SK-MEL-5 (cell line): ENCODE data around the gene BRPF3. TPM values are rescaled to one million over a fixed set of nuclear protein-coding genes. Genes with fewer than 3 reads are reported as not detected.

Source experiments
- DNase-seq: peaks from one replicate; pipeline ENCODE4 v3.0.0-alpha.2; 2016; ENCODE audit warnings: low read depth, low spot score
- in situ Hi-C: cut with HindIII; loops from 2 replicates; pipeline ENCODE4 v1.10.0; 2016; ENCODE audit warnings: low sequenced_read_pairs, high pct_unique_total_duplicates, low pct_unique_long_range_greater_than_20kb
- total RNA-seq: library from RNA; depleted of rRNA; stranded (reverse); fragments of >200 nt; shearing (Covaris generic); gene quantifications from 2 replicates; pipeline ENCODE4 v1.2.3, GENCODE V29; 2014

BRPF3 gene
- total RNA-seq, 1 experiment from 2014 or later = 5.3 TPM

DNA sequence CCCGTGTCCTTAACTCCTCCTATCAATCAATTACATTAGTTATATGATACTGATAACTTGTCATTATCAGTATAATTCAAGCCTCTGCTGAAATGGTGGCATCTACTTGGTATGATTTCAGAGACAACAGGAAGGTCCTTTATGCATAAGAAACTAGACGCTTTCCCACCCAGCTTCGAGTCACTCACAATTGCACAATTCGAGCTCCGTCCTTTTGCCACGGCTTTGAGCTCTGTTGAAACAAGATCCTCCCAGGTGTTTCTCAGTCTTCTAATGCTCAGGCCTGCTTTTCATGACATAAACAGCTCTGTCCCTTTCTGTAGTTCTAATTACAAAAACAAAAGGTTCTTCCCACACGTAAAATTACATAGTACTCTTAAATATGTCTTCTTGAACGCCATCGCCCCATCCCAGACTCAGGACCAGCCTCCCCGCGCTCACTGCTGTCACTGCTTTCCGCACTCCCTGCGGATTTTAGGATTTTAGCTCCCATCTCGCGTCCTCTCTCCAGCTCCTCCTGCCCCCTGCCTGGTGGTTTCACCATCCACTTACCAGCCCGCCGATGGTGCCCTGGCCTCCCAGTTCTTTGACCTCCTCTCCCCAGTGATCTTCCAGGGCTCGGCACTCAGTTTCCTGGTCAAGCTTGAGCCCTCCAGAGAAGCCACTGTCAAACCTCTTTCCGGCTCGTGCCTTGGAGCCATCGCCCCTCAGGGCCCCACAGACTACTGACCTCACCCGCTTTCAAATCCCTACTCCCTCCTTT, 50.1 kb downstream of the BRPF3 start:
- DNase-seq = no peak
- in situ Hi-C loops = no loop called here

DNA sequence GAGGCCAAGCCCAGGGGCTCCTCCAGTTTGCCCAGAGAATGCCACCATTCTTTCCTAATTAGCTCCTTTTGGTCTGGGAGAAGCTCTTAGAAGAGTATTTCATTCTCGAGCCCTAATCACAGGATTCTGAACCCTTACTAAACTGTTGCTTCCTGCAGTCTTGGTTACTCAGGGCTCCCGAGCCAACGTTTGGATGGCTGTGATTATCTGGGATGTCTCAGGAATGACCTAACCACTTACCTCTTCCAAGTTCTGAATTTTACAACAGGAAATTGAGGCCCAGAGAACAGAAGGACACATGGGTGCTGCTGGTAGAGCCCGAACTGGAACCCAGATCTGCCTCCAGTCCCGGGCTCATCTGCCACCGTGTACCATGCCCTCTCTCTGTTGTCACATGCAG, 51.1 kb downstream of the BRPF3 start:
- in situ Hi-C loops = no loop called here
- DNase-seq = no peak

DNA sequence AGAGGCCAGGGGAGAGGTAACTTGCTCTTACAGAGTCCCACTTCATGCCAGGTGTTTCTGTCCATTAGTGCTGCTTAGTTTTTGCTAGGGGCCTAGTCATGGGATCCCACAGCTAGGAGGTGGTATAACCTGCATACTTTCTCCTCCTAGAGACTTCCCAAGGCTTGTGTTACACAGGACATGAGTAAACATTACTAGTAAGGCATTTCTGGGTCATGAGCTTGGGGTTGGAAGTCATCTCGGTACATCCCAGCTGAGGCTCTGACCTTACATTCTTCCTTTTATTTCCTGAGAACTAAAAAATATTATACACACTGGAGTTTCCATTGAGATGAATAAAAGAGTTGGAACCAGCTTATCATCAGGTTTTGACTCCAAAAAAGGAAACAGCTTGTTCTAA, 52.4 kb downstream of the BRPF3 start:
- no peak for DNase-seq
- in situ Hi-C loops = no loop called here

DNA sequence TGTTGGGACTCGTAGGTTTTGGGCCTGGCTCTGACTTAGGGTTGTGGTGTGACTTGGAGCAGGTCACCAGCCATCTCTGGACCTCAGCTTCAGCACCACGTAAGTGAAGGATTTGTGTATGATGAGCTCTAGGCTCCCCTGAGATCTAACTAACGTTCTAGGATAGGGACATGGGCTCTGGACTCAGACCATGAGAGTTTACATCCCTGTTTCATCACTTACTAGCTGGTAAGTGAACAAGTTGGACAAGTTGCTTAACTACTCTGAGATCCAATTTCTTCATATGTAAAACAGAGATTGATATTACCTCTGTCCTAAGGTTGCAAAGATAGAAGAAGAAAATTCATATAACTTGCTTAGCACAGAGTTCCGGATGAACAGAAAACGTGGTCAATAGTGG, 53.0 kb downstream of the BRPF3 start:
- DNase-seq = no peak
- in situ Hi-C loops = no loop called here

DNA sequence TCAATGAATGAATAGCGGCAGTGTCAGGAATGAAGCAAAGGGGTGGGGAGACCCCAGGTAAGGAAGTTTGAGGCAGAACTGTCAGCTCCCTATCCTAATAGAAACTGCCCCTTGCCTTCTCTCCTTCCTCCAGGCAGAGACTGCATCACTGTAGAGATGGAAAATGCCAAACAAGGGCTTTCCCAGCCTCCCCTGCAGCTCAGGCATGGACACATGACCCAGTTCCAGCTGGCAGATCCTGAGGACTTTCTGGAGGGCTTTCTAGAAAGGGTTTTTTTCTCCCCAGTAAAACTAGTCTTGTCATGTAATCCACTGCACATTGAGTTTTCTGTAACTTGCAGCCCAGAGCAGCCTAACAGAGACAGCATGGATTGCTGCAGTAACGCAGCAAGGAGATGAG, 55.5 kb downstream of the BRPF3 start:
- in situ Hi-C loops = no loop called here

DNA sequence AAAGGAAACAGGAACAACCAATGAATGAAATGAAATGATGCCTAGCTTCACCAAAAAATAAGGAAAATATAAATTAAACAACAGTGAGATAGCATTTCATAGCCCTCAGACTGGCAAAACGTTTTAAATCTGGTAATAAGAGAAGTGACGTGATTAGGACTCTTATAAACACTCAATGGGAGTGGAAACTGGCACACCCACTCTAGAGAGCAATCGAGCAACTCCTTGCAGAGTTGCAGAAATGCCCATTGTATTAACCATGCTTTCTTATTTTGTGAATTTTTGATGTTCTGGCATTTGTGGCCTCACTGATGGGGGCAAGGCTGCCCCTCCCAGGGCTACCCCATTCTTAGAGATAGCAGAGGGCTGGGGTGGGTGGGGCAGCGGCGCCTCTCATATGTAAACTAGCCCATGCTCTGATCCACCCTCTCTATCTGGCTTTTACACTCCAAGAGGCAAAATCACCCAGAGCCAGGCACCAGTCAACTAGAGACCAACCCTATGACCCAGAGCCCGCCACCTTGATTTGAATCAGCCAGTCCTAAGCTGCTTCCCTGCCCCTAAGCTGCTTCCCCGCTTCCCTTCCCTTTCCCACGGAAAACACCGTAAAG, 67.0 kb downstream of the BRPF3 start:
- in situ Hi-C loops = no loop called here
- DNase-seq = no peak

More for the DNA sequence above, 55.5 kb downstream of the BRPF3 start:
- no peak for DNase-seq

DNA sequence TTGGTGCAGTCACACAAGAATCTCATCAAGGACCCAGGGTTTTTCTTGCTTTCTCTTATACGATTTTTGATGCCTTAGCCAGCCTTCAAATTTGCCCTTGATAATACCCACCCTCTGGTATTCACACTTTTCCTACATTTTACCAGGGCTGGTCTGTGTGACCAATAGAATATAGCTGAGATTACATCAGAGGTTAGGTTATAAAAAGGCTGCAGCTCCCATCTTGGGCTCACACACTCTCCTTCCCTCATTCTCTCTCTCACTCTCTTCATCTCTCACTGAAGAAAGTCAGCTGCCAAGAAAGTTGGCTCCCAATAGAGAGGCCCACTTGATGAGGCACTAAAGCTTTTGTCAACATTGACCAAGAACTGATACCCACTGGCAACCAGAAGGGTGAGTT, 69.2 kb downstream of the BRPF3 start:
- in situ Hi-C loops = no loop called here
- no peak for DNase-seq

DNA sequence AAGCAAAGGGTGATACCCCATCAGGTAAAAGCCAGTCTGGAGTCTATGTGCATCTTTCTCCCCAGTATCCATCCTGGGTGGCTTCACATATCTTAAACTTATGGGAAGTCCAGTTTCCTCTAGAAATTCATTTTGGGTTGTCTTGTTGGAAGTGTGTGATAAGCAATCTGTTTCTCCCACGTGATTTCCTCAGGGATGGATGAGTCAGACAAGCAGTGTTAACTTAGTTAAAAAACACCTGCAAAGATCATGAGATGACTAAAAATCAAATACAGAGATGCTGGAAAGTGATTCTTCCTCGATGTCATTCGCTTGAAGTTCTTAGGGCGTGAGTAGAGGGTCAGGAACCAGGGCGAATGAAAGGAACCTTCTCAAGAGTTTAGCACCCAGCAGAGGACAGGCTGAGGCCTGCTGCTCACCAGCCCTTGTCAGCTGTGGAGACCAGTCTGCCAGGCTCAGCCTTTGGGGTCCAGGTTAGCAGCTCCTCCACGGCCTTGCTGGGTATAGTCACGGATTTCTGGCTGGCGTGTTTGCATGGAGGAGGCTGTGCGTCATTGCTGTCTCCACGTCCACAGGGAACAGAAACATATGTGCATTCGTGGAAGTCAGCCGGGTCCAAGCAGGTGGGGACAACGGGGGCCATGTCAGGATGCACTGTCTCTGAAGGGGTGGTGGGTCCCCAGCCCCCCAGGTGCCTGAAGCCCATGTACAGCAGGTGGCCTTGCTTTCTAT, 70.5 kb downstream of the BRPF3 start:
- in situ Hi-C loops = no loop called here
- no peak for DNase-seq

DNA sequence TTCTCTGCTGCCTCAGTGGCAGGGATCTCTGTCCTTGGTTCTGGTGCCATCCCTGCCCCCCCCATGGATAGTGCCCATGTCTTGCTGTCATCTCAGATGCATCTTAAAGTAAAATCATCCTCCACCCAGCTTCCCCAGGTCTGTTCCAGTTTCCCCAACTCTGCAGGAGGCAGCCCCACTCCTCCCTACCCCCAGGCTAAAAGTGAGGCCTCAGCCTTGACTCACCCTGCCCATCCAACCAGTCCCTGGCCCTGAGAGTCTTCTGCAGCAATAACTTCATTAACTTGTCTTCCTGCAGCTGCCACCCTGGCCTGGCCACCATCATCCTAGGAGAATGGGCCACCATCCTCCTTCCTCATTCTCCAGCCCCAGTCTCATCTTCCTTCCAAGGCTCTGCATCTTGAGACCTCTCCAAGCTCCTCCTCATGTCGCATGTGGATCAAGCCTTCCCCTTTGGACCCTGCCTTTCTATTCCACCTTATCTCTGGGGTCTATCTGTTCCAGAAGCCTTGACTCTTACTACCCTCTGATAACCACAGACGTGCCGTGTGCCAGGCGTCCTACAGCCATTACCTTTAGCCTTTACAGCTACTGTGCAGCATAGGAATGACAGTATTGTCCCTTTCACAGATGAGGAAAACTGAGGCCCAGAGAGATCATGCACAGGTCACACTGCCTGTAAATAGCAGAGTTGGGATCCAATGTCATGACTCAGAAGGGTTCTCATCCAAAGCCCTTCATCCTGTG, 71.4 kb downstream of the BRPF3 start:
- in situ Hi-C loops = no loop called here
- no peak for DNase-seq

DNA sequence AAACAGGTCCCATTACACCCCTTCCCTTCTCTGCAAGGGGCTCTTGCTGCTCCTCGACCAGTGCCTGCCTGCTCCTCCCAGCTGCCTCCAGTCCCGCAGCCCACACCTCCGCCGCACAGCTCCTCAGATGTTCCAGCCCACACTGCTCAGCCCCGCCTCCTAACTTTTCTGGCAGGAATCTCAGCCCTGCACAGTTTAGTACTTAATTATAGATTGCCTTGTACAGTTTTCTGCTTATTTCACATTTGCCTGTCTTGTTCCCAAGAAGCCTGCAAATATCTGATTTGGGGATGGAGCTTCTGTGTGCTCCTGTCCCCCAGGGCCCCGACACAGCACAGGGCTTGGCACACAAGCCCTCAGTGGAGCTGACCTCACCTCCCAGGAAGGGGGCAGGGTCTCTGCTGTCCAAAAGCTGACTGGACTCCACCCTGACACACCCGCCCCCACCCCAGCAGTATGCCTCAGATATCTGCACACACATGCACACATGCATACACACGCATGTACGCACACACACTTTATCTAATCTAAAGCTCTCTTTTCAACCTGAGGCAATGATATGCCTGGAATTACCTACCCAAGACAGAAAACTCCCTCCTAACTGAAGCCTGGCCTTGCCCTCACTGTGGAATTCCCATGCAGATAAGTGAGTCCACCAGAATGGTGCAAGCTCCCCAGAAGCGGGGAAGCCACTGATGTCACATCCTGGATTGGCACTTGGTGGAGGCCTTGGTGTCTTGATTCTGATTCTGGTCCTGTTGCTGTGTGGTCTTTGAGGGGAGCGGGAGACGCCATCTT, 72.1 kb downstream of the BRPF3 start:
- in situ Hi-C loops = no loop called here
- DNase-seq = no peak

DNA sequence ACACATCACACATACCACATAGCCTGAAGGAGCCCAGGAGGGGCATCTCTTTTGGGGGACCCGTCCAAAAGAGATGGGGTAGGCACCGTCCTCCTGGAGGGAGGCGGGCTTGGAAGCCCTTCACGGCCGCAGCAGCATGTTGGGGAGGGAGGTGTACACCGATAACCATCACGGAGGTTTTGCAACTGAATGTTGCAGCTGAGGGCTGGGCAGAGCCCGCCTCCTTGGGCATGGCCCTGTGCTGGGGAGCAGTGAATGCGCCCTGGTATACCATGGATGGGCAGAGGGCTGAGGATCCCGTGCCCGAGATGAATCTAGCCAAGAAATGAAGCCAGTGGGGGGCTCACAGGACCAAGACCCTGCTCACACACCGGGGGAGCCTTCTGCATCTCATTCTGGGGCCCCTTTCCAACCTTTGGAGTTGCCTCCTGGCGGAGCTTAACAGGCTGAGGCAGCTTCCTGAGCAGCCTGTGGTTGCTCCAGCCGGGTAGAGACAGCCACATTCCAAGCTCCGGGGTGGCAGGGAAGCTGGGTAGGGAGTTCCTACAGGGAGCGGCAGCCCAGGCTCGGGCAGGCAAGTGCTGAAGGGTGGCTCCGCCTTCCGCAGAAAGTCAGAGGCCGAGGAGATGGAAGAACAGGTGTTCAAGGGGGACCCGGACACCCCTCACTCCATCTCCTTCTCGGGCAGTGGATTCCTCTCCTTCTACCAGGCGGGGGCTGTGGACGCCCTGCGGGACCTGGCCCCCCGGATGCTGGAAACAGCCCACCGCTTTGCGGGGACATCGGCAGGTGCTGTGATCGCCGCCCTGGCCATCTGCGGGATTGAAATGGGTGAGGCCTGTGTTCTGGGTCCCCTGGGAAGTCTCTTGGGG, 73.5 kb downstream of the BRPF3 start, which contains the start of gene PNPLA1:
PNPLA1 (plus strand) TSS at position 227 of the 872 bp plus-strand sequence; CDS start at position 627, 400 bp downstream.
- in situ Hi-C loops = no loop called here
- DNase-seq = no peak

DNA sequence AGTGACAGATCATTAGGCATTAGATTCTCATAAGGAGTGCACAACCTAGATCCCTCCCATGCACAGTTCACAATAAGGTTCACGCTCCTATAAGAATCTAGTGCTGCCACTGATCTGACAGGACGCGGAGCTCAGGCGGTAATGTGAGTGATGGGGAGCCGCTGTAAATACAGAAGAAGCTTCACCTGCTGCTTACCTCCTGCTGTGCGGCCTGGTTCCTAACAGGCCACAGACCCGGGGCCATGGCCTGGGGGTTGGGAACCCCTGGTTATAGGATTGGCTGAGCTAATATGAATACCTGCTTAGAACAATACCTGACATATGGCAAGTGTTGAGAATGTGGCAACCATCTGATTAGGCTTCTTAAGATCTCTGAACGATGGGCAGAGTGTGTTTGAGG, 75.7 kb downstream of the BRPF3 start:
- in situ Hi-C loops = no loop called here
- DNase-seq = no peak

DNA sequence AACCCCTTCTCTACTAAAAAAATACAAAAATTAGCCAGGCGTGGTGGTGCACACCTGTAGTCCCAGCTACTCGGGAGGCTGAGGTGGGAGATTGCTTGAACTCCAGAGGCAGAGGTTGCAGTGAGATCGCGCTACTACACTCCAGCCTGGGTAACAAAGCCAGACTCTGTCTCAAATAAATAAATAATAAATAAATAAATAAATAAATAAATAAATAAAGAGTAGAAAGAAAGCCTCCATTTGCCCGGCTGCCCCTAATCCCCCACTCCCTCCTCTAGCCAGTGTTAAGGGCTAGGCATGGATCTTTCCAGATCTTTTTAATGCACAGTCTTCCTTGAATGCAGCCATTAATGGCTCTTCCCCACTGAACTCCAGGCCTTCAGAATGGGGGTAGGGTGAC, 76.5 kb downstream of the BRPF3 start:
- DNase-seq = no peak
- in situ Hi-C loops = no loop called here

DNA sequence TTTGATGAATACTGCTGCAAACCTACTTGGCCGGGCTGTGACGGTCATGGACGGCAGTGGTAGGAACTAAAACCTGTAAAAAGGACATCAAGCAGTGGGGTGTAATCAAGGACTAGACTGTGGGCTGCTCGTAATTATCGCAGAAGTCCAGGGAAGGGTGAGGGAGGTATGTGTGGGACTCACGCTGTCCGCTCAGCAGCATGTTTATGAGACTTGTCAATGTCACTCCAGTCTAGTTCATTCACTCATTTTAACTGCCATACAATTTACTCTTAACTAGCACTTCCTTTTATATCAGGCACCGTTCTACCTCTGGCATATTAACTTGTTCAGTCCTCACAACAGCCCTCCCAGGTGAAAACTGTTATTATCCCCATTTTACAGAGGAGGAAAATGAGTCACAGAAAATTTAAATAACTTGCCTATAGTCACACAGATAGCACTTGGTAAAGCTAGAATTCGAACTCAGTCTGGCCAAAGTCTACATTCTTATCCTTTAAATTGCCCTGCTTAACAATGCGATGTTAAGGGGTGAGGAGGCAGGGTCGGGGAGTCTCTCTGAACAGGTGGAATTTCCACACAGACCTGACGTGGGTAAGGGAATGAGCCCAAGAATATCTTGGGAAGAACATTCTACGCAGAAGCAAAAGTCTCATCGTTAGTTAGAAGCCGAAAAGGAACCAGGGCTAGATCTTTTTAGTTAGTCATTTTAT, 77.4 kb downstream of the BRPF3 start:
- DNase-seq = no peak
- in situ Hi-C loops = no loop called here

DNA sequence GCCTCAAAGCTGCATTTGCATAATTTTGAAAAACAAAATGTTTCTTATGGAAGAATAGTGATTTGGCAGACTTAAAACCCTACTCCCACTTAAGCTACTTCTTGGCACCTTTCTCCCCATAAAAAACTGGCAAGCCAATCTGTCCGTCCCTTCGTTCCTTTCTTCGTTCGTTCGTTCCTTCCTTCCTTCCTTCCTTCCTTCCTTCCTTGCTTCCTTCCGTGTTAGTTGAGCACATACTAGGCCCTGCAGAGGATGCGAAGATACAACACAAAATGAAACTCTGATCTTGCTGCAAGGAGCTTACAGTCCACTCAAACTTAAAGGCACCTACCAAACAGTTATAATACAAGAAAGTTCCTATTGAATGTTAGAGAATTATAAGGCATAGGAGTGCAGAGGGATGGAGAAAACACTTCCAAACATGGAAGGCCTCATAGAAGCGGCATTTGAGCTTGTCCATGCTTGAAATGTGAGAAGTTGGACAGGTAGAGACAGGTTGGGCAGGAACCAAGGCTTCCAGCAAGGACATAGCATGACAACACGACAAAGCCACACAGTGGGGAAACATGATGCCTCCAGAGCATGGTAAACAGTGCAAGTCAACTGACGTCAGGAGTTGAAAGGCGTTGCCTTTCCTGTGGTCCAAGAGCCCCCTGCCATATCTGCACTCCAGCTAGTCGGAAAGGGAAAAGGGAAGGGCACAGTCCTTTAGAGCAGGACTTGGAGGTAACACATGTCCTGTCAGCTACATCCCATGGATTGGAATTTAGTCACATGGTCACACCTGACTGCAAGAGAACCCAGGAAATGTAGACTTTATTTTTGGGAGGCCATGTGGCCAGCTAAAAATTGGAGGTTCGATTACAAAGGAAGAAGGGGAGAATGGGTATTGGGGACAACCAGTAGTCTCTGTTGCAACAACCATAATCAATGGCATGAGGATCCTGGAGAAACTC, 80.3 kb downstream of the BRPF3 start:
- no peak for DNase-seq
- in situ Hi-C loops = no loop called here
